Stimulated activated CD8-positive, alpha-beta memory T cell treated with anti-CD3 and anti-CD28 coated beads, Interleukin-12 subunit alpha, Interleukin-12 subunit beta, amount 100 ng/mL, for 24 hours (primary cell): ENCODE results near the gene TMEM238.

Experiments used
- DNase-seq: peaks from one replicate; pipeline ENCODE4 v3.0.0-alpha.2; 2020; ENCODE audit errors: extremely low read depth

Gene TMEM238

DNA sequence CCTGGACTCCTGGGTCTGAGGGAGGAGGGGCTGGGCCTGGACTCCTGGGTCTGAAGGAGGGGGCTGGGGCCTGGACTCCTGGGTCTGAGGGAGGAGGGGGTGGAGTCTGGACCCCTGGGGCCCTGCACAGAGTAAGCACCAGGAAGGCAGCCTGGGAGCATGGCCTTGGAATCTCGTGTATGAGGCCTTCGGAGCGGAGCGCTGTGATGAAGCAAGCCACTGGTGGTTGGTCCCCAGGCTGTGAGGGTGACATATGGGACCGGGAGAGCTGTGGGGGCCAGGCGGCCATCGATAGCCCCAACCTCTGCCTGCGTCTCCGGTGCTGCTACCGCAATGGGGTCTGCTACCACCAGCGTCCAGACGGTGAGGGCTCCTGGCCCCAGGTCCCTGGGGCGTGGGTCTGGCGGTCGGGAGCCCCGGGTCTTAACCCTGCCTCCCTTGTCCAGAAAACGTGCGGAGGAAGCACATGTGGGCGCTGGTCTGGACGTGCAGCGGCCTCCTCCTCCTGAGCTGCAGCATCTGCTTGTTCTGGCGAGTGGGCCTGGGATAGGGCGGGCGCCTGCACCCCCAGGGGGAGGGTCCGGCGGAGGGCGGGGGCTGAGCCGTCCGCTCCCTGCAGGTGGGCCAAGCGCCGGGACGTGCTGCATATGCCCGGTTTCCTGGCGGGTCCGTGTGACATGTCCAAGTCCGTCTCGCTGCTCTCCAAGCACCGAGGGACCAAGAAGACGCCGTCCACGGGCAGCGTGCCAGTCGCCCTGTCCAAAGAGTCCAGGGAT, 6.5 kb downstream of the TMEM238 start:
- no peak for DNase-seq

DNA sequence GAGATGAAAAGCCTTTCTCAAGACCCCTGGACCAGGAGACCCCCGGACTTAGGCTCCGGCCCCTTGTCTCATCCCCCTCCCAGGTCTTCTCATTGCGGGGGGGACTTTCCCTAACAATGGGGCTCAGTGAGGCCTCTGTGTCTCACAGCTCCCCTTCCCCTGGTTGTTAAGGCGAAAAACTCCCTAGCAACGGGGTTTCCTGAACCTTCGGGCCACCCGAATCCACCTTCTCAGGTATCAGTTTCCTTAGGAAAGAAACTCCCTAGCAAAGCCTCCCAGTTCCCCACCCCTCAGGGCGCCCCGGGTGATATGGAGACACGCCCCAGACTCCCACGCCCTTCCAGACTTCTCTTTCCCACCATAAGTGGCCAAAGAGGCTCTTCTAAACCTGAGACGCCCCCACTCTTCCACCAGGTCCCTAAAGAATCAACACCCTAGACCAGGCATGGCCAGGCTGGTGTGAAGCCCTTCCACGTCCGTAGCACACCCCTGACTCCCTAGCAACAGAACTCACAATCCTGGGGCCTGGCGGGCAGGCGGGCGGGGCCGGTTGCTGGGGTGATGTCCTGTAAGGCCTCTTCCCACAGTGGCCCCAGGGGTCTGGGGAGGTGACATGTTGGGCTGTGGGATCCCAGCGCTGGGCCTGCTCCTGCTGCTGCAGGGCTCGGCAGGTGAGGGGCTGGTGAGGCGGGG, 7.7 kb downstream of the TMEM238 start, which contains the start of gene TMEM190:
Gene TMEM190 (plus strand): TSS at position 586 of the 693 bp plus-strand sequence. CDS start 28 bp downstream, at position 614.
- DNase-seq: no peak

DNA sequence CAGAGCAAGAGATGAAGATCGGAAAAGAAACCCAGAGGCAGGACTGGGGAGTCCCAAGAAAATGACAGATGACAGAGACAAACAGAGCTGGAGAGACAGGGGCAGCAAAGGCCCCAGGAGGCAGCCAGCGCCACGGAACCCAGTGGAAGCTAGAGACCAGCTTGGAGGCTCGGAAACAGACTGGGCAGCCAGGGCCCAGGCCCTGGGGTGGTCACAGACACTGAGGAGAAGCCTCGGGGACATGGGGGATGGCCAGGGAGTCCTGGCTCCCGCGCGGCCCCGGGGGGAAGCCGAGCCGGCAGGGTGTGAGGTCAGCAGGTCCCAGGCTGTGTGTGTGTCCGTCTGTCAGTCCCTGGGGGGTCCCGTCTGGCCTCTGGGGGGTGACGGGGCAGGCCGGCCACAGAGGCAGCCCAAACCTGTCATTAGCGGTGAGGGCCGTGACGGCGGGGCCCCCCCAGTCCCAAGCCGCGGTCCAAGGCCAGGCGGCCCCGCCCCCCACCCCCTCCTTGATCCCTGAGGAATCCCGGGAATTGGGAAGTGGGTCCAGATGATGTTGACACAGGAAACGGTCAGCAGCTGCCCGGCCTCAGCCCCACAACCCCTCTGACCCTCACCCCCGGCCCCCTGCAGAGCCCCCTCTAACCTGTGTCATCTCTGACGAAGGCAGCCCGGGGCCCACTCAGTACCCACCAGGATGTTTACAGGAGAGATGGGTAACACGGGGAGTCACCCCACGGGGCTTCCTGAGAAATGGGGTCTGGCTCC, 9.9 kb downstream of the TMEM238 start:
- DNase-seq: no peak

DNA sequence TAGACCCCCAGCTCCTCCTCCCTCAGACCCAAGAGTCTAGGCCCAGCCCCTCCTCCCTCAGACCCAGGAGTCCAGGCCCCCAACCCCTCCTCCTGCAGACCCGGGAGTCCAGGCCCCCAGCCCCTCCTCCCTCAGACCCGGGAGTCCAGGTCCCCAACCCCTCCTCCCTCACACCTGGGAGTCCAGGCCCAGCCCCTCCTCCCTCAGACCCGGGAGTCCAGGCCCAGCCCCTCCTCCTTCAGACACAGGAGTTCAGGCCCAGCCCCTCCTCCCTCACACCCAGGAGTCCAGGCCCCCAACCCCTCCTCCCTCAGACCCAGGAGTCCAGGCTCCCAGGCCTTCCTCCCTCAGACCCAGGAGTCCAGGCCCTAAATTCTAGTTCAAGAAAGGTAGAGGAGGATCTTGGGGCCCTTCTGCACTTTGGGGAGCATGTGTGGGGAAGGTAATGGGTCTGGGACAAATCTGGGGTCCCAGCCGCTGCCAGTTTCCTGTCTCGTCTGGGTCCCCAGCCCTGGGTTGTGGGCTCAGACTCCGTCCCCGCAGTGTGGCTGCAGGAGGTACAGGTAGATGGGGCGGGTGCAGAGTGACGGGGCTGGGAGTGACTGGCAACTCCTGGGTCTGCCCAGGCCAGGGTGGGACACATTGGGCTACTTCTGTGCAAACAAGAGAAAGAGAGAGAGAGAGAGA, 10.6 kb downstream of the TMEM238 start:
- DNase-seq: no peak

DNA sequence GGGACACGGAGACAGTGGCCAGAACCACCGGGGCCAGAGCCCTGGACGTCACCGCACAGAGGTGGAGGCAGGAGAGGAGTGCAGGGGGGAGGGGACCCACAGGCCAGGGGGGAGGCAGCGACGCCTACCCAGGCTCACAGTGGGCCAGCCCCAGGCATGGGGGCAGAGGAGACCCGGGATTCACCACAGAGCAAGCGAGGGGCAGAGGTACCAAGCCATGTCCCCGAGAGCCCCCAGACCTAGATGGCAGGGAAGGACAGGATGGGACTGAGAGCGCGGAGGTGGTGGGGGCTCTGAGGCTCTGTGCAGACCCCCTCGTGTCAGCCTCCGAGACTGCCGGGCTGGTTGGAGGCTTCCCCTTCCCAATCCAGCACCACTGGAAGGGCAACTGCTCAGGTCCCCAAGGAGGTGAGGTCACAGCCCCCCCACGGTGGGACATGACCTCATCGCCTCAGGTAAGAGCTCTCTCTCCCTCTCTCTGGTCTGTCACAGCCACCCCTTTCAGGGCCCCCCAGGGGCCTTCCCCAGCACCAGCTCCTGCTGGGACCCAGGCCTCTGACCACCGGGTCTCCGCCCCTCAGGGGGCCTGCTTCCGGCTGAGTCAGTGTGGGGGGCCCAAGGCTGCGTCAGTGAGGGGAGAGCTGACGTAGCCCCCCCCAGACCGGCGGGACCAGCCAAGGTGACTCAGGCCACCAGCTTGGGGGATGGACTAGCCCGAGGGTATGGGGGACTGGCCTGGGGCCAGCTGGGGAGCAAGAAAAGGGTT, 11.6 kb downstream of the TMEM238 start:
- no peak for DNase-seq

DNA sequence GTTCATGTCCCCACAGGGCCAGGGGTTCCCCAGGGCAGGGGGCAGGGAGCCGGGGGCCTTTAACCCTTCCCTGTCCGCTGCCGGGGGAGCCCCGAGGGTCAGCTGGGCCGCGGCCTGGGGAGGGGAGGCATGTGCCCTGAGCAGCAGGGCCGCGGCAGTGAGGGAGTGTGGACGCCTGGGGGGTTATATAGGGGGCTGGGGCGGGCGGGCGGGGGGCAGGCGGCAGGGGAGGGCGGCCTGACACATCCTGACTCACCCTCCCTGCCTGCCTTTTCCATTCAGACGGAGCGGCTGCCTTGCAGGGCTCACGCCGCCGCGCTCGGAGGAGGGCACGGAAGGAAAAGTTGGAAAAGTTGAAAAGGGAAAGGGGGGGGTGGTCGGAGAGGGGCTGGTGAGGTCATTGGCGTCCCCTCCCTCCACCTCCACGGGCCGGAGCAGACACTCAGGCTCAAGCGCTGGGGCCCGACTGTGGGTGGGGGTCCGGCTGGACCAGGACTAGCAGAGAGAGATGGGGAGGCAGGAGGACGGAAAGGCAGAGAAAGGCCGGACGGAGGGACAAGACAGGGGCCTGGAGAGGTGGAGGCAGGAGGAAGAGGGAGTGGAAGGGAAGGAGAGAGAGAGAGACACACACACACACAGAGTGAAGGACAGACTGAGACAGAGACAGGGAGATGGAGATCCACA, 13.6 kb downstream of the TMEM238 start, which contains the start of gene IL11:
Gene IL11 (minus strand): TSS at position 159 of the 684 bp plus-strand sequence. CDS start 153 bp downstream, at position 6.
- DNase-seq: no peak

DNA sequence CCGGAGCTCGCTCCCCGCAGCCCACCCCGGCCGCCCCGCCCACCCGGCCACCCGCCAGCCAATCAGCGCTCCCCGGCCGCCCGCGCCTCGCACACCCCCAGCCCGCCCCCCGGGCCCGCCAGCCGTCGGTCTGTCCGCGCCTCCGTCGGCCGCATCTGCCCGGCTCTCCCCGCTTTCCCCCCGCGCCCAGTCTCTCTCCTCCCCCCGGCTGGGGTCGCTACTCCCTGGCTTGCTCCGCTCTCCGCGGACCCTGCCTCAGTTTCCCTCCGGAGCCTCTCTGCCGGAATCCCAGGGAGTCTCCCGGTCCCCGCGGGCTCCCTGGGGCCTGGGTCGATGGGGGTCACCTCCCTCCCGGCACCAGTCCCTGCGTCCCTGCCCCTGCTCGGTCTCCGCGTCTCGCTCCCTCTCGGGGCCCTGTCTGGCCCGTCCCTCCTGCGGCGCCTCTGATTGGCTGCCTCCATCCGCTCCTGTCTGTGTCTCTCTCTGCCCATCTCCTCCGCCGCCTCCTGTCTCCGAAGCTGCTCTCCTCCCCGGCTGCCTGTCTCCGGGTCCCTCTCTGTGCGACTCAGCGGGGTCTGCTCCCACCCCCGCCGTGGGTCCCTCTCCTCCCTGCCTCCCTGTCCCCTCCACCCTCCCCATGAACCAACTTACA, 14.3 kb downstream of the TMEM238 start:
- DNase-seq: no peak

DNA sequence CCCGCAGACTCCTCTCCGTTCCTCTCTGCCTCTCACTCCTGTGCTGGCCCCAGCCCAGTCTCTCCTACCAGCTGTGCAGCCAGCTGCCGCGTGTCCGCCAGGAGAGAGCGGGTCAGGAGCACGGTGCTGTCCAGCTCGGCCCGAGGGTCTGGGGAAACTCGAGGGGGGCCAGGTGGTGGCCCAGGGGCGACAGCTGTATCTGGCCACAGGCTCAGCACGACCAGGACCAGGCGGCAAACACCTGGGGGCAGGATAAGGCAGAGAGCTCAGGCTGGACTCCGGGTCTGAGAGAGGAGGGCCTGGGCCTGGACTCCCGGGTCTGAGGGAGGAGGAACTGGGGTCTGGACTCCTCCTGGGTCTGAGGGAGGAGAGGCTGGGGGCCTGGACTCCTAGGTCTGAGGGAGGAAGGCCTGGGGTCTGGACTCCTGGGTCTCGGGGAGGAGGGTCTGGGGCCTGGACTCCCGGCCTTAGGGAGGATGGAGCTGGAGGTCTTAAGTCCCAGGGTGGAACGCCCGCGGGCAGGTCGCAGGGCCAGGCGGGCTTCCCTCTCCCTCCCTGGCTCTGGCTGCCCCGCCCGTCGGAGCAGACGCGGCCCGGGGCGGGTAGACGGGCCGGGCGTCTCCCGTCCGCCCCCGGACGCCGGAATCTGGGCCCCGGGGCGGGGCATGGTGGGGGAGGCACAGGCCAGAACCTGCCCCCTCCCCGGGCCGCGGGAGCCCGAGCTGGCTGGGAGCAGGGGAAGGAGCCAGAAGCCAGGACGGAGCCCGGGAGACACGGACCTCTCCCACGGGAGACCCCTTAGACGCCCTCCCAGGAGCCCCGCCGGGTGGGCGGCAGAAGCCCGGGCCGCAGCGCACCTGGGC, 15.2 kb downstream of the TMEM238 start:
- no peak for DNase-seq

DNA sequence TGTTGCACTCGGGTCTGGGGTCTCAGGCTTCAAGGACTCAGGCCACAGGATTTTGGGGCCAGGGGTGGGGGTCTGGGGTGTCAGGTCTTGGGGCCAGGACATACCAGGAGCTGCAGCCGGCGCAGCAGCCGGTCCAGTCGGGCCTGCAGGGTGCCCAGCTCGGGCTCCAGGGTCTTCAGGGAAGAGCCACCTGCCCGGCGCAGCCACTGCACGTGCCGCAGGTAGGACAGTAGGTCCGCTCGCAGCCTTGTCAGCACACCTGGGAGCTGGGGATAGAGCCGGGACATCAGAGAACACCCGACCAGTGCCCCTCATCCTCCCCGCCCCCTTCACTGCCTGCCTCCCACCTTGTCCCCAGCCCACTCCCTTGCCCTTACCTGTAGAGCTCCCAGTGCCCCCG, 16.0 kb downstream of the TMEM238 start:
- no peak for DNase-seq

DNA sequence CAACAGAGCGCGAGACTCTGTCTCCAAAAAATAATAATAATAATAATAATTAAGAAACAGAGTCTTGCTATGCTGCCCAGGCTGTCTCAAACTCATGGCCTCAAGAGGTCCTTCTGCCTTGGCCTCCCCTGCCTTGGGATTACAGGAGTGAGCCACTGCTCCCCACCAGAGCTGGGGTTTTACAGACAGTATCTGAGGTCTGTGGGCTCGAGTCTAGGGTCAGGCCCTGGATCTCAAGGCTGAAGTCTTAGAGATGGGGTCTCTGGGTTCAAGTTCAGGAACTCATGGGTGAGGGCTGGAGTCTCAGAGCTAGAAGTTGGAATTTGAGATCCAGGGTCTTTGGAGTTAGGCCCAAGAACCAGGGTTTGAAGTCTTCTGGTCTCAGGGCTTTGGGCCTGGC, 17.3 kb downstream of the TMEM238 start:
- DNase-seq: no peak

DNA sequence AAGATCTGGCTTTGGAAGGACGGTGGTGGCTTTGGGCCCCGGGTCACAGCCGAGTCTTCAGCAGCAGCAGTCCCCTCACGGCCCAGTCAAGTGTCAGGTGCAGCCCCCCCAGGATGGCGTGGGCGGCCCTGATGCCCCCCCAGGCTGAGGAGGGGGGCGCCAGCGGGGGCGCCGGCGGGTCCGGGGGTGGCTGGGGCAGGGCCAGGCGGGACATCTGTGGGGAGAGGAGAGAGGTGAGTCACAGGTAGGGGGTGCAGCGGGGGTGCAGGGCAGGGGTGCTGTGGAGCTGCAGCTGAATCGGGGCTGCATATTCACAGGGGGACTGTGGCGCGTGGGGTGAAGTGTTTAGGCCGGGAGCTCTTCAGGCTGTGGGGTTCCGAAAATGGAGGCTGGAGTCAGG, 18.1 kb downstream of the TMEM238 start:
- DNase-seq: no peak

DNA sequence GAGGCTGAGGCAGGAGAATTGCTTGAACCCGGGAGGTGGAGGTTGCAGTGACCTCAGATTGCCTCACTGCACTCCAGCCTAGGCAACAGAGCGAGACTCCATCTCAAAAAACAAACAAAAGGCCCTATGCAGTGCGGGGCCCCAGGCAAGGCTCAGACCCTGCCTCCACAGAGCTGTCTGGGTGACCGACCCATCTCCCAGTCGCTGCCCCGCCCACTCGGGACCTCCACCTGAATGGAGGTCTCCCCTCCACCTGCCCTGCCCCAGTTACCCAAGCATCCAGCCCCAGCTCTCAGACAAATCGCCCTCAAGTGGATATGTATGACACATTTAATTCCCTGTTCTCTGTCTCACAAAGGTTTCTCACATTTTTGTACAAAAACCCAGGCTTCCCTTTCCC, 18.8 kb downstream of the TMEM238 start:
- no peak for DNase-seq

DNA sequence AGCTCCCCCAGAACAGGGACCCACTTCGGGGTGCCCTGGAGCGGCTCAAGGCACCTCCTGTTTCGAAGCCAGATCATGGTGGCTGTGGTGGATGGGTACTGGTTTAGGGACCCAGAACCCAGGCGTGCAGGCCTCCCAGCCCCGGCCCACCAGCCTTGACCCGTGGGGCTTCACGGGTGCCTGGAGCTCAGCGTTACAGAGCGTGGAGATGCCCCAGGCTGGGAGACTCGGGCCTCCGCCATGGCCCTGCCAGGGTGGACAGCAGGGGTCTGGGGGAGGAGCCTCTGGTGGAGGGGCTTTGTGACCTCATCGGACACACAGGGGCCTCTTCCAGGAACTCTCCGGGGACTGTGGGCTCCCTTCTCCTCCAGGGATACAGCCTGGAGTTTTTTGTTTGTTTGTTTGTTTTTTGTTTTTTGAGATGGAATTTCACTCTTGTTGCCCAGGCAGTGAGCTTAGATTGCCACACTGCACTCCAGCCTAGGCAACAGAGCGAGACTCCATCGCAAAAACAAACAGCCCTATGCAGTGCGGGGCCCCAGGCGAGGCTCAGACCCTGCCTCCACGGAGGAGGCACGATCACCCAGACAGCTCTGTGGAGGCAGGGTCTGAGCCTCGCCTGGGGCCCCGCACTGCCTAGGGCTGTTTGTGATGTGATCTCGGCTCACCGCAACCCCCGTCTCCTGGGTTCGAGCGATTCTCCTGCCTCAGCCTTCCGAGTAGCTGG, 20.9 kb downstream of the TMEM238 start, which contains the start of gene GARIN5B:
Gene GARIN5B (minus strand): TSS at position 271 of the 727 bp plus-strand sequence. CDS start 194 bp downstream, at position 77.
- DNase-seq: no peak

DNA sequence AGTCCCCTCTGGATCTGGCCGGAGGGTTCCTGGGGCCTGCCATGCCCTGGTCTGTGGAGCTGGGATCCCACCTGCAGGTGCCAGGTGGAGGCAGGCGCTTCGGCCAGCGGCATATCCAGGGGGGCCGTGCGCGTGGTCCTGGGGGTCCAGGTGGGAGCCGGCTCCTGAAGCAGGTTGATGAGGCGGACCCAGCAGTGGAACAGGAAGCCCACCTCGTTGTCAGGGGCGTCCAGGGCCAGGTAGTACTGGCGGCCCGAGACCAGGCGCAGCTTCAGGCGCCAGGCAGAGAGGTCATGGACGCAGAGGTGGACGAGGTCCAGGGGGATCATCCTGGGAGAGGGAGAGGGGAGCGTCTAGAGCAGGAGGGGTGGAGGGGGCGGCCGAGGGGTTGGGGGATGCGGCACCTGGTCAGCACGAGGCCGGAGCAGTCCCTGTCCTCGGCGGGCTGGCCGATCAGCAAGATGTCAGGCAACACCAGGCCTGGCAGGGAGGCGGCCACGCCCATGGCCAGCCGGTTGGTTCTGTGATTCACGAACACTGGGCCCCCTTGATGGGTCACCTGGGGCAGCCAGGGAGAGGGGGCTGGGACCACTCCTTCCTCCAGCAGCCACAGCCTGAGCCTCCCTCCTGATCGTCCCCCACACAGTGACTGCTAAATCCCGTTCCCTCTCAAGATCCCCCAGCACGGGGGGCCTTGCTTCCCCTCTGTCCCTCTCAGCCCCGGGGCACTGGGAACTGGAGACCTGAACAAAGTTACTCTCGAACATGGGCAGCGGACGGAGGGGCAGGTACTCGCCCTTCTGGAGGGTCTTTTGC, 21.7 kb downstream of the TMEM238 start:
- no peak for DNase-seq

DNA sequence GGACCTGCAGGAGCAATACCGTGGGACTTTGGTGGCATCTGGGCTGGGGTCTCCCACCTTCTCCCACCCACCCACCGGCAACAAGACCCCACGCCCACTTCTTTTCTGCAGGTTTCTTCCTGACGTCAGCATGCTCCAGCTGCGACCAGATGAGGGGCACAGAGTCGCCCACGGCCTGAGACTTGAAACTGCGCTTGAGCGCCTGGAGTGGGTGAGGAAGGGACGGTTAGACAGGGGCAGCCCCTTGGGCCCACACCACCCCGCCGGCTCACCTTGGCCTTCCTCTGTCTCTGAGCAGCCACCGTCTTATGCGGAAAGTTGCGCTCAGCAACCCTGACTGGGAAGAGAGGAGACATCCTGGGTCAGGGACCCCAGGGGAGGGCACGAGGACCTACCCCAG, 23.2 kb downstream of the TMEM238 start:
- no peak for DNase-seq

DNA sequence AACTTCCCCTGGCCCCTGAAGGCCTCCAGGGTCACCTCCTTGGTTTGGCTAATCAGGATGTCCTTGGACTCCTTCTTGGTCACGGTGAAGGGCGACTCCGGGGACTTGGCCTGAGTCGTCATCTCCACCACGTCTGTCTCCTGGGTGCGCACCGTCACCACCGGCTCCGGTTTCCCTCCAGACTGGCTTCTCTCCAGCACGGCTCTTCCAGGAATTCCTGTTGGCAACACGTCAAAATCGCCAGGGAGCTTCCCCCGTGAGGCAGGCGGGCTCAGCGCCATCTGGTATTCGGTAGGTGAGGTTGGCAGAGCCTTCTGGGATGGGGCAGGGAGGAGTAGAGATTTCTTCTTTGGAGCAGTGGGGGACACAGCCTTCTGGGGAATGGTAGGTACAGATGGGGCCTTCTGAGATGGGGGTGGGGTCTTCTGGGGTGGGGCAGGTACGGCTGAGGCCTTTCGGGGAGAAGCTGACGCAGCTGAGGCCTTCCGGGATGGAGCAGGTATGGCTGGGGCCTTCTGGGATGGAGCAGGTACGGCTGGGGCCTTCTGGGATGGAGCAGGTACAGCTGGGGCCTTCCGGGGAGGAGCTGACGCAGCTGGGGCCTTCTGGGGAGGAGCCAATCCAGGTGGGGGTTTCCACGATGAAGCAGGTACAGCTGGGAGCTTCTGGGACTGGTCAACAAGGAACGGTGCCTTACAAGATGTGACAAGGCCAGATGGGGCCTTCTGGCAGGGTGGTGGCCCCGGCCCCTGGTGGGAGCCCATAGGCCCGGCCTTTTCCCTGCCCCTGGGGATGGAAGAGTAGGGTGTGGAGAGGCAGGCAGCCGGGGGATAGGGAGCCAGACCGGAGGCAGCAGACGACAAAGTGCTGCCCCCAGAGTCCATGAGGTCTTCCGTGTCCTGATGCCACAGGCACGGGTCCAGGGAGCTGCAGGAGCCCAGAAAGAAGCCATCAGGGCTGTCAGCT, 24.9 kb downstream of the TMEM238 start:
- DNase-seq: no peak
